HCT116 (cell line): ENCODE measurements around the gene GNB2.

Experiments used
- CEBPB ChIP-seq: IDR thresholded peaks from 2 replicates; pipeline ENCODE4 v1.6.1; 2012; ENCODE audit warnings: low read depth
- EZH2 ChIP-seq: fragments of 200-600 bp; sonication (generic); IDR thresholded peaks from 2 replicates; pipeline ENCODE4 v1.6.1; 2017; ENCODE audit warnings: antibody characterized with exemption, mixed run types
- EZH2phosphoT487 ChIP-seq: fragments of 200-600 bp; IDR thresholded peaks from 2 replicates; pipeline ENCODE4 v1.6.1; 2018; ENCODE audit warnings: antibody characterized with exemption, borderline replicate concordance
- FOSL1 ChIP-seq: IDR thresholded peaks from 2 replicates; pipeline ENCODE4 v1.6.1; 2012; ENCODE audit warnings: low read depth
- POLR2A ChIP-seq: IDR thresholded peaks from 2 replicates; pipeline ENCODE4 v1.7.0; 2011; ENCODE audit warnings: borderline replicate concordance; ENCODE audit not compliant: insufficient read depth, insufficient read length; ENCODE audit errors: extremely low read depth
- RAD21 ChIP-seq: IDR thresholded peaks from 2 replicates; pipeline ENCODE4 v1.6.1; 2012; ENCODE audit warnings: low read depth, mild to moderate bottlenecking
- SP1 ChIP-seq: IDR thresholded peaks from 2 replicates; pipeline ENCODE4 v1.6.1; 2012; ENCODE audit warnings: low read depth
- TCF7L2 ChIP-seq: IDR thresholded peaks from 2 replicates; pipeline ENCODE4 v1.7.0; 2011; ENCODE audit warnings: borderline replicate concordance, inconsistent platforms; ENCODE audit not compliant: insufficient read depth, insufficient read length; ENCODE audit errors: extremely low read depth
- YY1 ChIP-seq: IDR thresholded peaks from 2 replicates; pipeline ENCODE4 v1.6.1; 2011; ENCODE audit warnings: low read length, low read depth, moderate library complexity, mild to moderate bottlenecking; ENCODE audit not compliant: insufficient replicate concordance; ENCODE audit errors: extremely low read depth
- ZFX ChIP-seq: fragments of 450-650 bp; IDR thresholded peaks from 2 replicates; pipeline ENCODE4 v1.6.1; 2017
- ZNF274 ChIP-seq: fragments of 200-500 bp; sonication (Bioruptor generic); IDR thresholded peaks from 2 replicates; pipeline ENCODE4 v1.6.1; 2014; ENCODE audit warnings: mild to moderate bottlenecking, low read depth, low read length, inconsistent platforms
- TF ChIP-seq, protein P1 (sequence below), 3 experiments: fragments of 200-600 bp in 1 of 3; sonication (generic) in 1 of 3; IDR thresholded peaks in 2 of 3; conservative IDR thresholded peaks in 1 of 3; 2 replicates each; pipeline ENCODE4 v1.5.1; 2012 to 2017; ENCODE audit warnings: low read depth in 2 of 3, low read length in 2 of 3, antibody characterized with exemption in 1 of 3, borderline replicate concordance in 1 of 3, control low read depth in 1 of 3, mild to moderate bottlenecking in 1 of 3, mixed read lengths in 1 of 3, mixed run types in 1 of 3, moderate library complexity in 1 of 3; ENCODE audit not compliant: insufficient read depth in 1 of 3
- TF ChIP-seq, protein P2 (sequence below): IDR thresholded peaks from 2 replicates; pipeline ENCODE4 v1.6.1; 2012
- TF ChIP-seq, protein P3 (sequence below): IDR thresholded peaks from 2 replicates; pipeline ENCODE4 v1.6.1; 2012; ENCODE audit warnings: low read depth

DNA sequence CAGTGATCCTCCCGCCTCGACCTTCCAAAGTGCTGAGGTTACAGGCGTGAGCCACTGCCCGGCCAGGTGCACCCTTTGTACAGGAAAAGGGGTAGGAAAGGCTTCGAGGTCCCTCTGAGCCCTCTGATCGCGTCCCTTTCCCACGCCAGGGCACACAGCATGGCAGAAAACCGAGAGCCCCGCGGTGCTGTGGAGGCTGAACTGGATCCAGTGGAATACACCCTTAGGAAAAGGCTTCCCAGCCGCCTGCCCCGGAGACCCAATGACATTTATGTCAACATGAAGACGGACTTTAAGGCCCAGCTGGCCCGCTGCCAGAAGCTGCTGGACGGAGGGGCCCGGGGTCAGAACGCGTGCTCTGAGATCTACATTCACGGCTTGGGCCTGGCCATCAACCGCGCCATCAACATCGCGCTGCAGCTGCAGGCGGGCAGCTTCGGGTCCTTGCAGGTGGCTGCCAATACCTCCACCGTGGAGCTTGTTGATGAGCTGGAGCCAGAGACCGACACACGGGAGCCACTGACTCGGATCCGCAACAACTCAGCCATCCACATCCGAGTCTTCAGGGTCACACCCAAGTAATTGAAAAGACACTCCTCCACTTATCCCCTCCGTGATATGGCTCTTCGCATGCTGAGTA lies 33.3 kb downstream of the GNB2 start:
- no peak for TF ChIP-seq POLR2A
- TF ChIP-seq, protein P1, sequence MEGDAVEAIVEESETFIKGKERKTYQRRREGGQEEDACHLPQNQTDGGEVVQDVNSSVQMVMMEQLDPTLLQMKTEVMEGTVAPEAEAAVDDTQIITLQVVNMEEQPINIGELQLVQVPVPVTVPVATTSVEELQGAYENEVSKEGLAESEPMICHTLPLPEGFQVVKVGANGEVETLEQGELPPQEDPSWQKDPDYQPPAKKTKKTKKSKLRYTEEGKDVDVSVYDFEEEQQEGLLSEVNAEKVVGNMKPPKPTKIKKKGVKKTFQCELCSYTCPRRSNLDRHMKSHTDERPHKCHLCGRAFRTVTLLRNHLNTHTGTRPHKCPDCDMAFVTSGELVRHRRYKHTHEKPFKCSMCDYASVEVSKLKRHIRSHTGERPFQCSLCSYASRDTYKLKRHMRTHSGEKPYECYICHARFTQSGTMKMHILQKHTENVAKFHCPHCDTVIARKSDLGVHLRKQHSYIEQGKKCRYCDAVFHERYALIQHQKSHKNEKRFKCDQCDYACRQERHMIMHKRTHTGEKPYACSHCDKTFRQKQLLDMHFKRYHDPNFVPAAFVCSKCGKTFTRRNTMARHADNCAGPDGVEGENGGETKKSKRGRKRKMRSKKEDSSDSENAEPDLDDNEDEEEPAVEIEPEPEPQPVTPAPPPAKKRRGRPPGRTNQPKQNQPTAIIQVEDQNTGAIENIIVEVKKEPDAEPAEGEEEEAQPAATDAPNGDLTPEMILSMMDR (IDR thresholded peaks at IDR 0.05 in 2 of 3, conservative IDR thresholded peaks at IDR 0.05 in 1 of 3; ENCODE audit: borderline replicate concordance in 1 of 3, insufficient read depth in 1 of 3, low read depth in 2 of 3, low read length in 2 of 3) = no peak
- TF ChIP-seq EZH2 = no peak
- TF ChIP-seq FOSL1 = no peak
- no peak for TF ChIP-seq TCF7L2
- no peak for TF ChIP-seq SP1
- TF ChIP-seq CEBPB = no peak
- TF ChIP-seq EZH2phosphoT487 = no peak
- no peak for TF ChIP-seq RAD21
- TF ChIP-seq, protein P2, sequence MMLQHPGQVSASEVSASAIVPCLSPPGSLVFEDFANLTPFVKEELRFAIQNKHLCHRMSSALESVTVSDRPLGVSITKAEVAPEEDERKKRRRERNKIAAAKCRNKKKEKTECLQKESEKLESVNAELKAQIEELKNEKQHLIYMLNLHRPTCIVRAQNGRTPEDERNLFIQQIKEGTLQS = no peak
- TF ChIP-seq YY1 = no peak
- TF ChIP-seq, protein P3, sequence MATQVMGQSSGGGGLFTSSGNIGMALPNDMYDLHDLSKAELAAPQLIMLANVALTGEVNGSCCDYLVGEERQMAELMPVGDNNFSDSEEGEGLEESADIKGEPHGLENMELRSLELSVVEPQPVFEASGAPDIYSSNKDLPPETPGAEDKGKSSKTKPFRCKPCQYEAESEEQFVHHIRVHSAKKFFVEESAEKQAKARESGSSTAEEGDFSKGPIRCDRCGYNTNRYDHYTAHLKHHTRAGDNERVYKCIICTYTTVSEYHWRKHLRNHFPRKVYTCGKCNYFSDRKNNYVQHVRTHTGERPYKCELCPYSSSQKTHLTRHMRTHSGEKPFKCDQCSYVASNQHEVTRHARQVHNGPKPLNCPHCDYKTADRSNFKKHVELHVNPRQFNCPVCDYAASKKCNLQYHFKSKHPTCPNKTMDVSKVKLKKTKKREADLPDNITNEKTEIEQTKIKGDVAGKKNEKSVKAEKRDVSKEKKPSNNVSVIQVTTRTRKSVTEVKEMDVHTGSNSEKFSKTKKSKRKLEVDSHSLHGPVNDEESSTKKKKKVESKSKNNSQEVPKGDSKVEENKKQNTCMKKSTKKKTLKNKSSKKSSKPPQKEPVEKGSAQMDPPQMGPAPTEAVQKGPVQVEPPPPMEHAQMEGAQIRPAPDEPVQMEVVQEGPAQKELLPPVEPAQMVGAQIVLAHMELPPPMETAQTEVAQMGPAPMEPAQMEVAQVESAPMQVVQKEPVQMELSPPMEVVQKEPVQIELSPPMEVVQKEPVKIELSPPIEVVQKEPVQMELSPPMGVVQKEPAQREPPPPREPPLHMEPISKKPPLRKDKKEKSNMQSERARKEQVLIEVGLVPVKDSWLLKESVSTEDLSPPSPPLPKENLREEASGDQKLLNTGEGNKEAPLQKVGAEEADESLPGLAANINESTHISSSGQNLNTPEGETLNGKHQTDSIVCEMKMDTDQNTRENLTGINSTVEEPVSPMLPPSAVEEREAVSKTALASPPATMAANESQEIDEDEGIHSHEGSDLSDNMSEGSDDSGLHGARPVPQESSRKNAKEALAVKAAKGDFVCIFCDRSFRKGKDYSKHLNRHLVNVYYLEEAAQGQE = no peak
- no peak for TF ChIP-seq ZFX
- TF ChIP-seq ZNF274 = no peak
